NB4 (cell line): Measurements from ENCODE around the gene FUCA1.
A peak's percentile ranks its signal among the peaks of the same experiment; 100 is the strongest.

Experiments used
- DNase-seq: peaks from one replicate; pipeline ENCODE4 v3.0.0; 2010; ENCODE audit warnings: low read depth
- H3K4me3 ChIP-seq: one replicate; pipeline ENCODE4 v1.5.1; 2011; ENCODE audit warnings: mild to moderate bottlenecking, low read depth, low read length, moderate library complexity
- CTCF ChIP-seq: IDR thresholded peaks from one replicate; pipeline ENCODE4 v1.5.1; 2012; ENCODE audit warnings: low read depth, low read length
- MAX ChIP-seq: IDR thresholded peaks from 2 replicates; pipeline ENCODE4 v1.6.1; 2011; ENCODE audit warnings: low read depth, low read length
- MYC ChIP-seq: IDR thresholded peaks from 2 replicates; pipeline ENCODE4 v1.6.1; 2011; ENCODE audit warnings: low read depth, low read length
- POLR2A ChIP-seq: IDR thresholded peaks from 2 replicates; pipeline ENCODE4 v1.6.1; 2011; ENCODE audit warnings: mild to moderate bottlenecking; ENCODE audit not compliant: insufficient read length; ENCODE audit errors: extremely low read depth

Gene FUCA1

GRCh38 chr1:23882746-23883145 lies 14.7 kb upstream of the FUCA1 start:
- DNase-seq = no peak
- H3K4me3 ChIP-seq = no peak overlapping the region
- TF ChIP-seq POLR2A = no peak
- no peak for TF ChIP-seq MYC

- no peak for DNase-seq
- no peak overlapping the region for H3K4me3 ChIP-seq
- no peak for TF ChIP-seq CTCF
- TF ChIP-seq POLR2A = no peak
- no peak for TF ChIP-seq MAX
- no peak for TF ChIP-seq MYC
Observed at GRCh38 chr1:23879809-23880208, 11.7 kb upstream of the FUCA1 start.

- no peak for DNase-seq
- H3K4me3 ChIP-seq = no peak overlapping the region
- TF ChIP-seq MAX = no peak
Observed at GRCh38 chr1:23878668-23879067, 10.6 kb upstream of the FUCA1 start.

- no peak for DNase-seq
- TF ChIP-seq MYC = no peak
- no peak for TF ChIP-seq MAX
- no peak for TF ChIP-seq POLR2A
- no peak for TF ChIP-seq CTCF
- H3K4me3 ChIP-seq = no peak overlapping the region
Observed at GRCh38 chr1:23875382-23875781, 7.3 kb upstream of the FUCA1 start.

- DNase-seq = no peak
- TF ChIP-seq MYC (no peak), MAX (no peak), POLR2A (no peak), CTCF (no peak)
- no peak overlapping the region for H3K4me3 ChIP-seq
Observed at GRCh38 chr1:23872421-23872820, 4.3 kb upstream of the FUCA1 start.

GRCh38 chr1:23869051-23869450 lies 961 bp upstream of the FUCA1 start:
- H3K4me3 ChIP-seq = peak overlapping the region; percentile 44
- DNase-seq = no peak
- TF ChIP-seq CTCF (no peak), POLR2A (no peak), MAX (no peak), MYC (no peak)

GRCh38 chr1:23868557-23869016 lies 497 bp upstream of the FUCA1 start:
- peak overlapping the region; percentile 44 for H3K4me3 ChIP-seq
- no peak for DNase-seq
- TF ChIP-seq POLR2A (no peak), CTCF (no peak), MAX (no peak), MYC (no peak)
